HG03039 (cell line): ENCODE data around the gene HNRNPK.
"Not testable (repeated sequence)": the region's sequence is repeated elsewhere in the genome, so short reads cannot be mapped to it uniquely, and the experiment has no call there.

Experiments used
- ATAC-seq: cut with Tn5 transposase; IDR thresholded peaks from one replicate; pipeline ENCODE4 v1.9.1; 2021; ENCODE audit warnings: mild to moderate bottlenecking, moderate library complexity; ENCODE audit not compliant: unreplicated experiment

Gene HNRNPK

GRCh38 chr9:83978992-83979811 is 813 bp downstream of the HNRNPK start:
- ATAC-seq: peak; percentile 20

GRCh38 chr9:83977196-83977595 is 2.8 kb downstream of the HNRNPK start:
- no peak for ATAC-seq

- ATAC-seq: no peak
These were observed 3.6 kb downstream of the HNRNPK start for GRCh38 chr9:83976372-83976771.

GRCh38 chr9:83975300-83975699 is 4.7 kb downstream of the HNRNPK start:
- no peak for ATAC-seq

- ATAC-seq: no peak
These were observed 7.7 kb downstream of the HNRNPK start for GRCh38 chr9:83972286-83972685.

- no peak for ATAC-seq
These were observed 8.5 kb downstream of the HNRNPK start for GRCh38 chr9:83971485-83971884.

GRCh38 chr9:83969602-83970001 is 10.4 kb downstream of the HNRNPK start:
- no peak for ATAC-seq

- no peak for ATAC-seq
These were observed 12.9 kb downstream of the HNRNPK start for GRCh38 chr9:83967073-83967472.

- no peak for ATAC-seq
These were observed 13.8 kb downstream of the HNRNPK start for GRCh38 chr9:83966209-83966582.

- no peak for ATAC-seq
These were observed 14.4 kb downstream of the HNRNPK start for GRCh38 chr9:83965350-83966208.

- ATAC-seq: no peak
These were observed 15.1 kb downstream of the HNRNPK start for GRCh38 chr9:83964973-83965349.

- ATAC-seq: no peak
These were observed 17.9 kb downstream of the HNRNPK start for GRCh38 chr9:83962165-83962564.

- ATAC-seq: no peak
These were observed 19.0 kb downstream of the HNRNPK start for GRCh38 chr9:83960991-83961390.

GRCh38 chr9:83959061-83959460 is 21.0 kb downstream of the HNRNPK start:
- no peak for ATAC-seq

GRCh38 chr9:83957248-83957513 is 22.8 kb downstream of the HNRNPK start:
- ATAC-seq: no peak

GRCh38 chr9:83956436-83957247 is 23.4 kb downstream of the HNRNPK start:
- peak; percentile 80 for ATAC-seq

GRCh38 chr9:83956086-83956435 is 24.0 kb downstream of the HNRNPK start:
- ATAC-seq: peak; percentile 39

- ATAC-seq: not testable (repeated sequence)
These were observed 31.9 kb downstream of the HNRNPK start for GRCh38 chr9:83948096-83948495.

- no peak for ATAC-seq
These were observed 39.3 kb downstream of the HNRNPK start for GRCh38 chr9:83940590-83941303.

GRCh38 chr9:83937861-83938455 is 42.1 kb downstream of the HNRNPK start:
- no peak for ATAC-seq

- ATAC-seq: no peak
These were observed 43.5 kb downstream of the HNRNPK start for GRCh38 chr9:83936523-83936922.
